GM18526 (cell line): ENCODE data around the gene CAPN11.

Experiments
- POLR2A ChIP-seq: IDR thresholded peaks from 3 replicates; pipeline ENCODE4 v1.6.1; 2011; ENCODE audit not compliant: insufficient read length; ENCODE audit errors: extremely low read depth

The CAPN11 gene

DNA sequence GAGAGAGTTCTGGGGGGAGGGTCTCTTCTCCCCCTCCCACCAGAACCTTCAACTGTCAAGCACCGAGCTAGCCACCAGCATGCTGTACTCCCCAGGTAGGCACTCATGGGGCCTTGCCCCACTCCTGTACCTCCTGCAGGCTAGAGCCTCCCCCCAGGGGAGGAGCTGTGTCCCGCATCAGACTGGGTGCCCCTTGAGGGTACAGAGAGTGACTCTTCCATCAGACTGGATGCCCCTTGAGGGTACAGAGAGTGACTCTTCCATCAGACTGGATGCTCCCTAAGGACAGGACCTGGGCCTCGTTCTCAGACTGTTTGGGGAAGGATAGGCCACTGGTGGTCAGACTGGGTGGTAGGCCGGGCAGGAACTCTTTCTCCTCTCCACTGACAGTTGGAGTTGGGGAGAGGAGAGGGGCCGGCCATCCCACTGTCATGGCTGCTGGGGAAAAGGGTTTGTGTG is at the start of gene CAPN11:
Gene CAPN11, plus strand, starts transcription at position 51 of the 459 bp plus-strand sequence. Its CDS starts 29 bp downstream, at position 80.
- no peak for TF ChIP-seq POLR2A

- TF ChIP-seq POLR2A, result no peak
Measured at GRCh38 chr6:44109212-44109611, 49.4 kb upstream of the CAPN11 start.

DNA sequence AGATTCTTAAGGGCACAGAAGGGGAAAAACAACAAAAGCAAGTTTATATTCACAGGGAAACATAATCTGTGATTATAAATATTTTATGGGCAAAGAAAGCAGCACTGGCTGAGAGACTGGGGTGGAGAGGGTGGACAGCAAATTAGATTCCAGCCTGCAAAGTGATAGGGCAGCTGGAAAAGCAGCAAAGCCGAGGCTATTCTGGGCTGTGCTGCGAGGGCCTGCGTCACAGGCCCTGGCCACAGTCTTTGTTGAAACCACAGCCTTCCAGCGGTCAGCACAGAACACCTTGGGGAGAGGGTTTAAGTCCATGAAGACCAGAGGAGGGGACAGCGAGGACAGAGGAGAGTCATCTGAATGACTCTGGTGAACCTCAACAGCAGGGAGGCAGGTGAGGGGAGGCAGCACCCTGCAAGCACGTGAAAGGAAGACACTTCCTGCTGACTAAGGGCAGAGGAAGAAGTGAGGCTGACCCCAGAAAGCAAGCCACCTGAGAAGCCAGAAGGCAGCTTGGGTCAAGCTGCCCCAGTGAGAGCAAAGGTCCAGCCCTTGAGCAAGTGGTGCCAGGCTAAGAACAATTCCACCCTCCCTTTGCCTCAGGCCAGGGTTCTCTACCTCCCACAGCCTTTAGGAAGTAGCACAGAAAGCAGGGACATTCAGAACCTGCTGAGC is 48.5 kb upstream of the CAPN11 start:
- TF ChIP-seq POLR2A, result no peak

GRCh38 chr6:44110966-44111365 is 47.7 kb upstream of the CAPN11 start:
- no peak for TF ChIP-seq POLR2A

DNA sequence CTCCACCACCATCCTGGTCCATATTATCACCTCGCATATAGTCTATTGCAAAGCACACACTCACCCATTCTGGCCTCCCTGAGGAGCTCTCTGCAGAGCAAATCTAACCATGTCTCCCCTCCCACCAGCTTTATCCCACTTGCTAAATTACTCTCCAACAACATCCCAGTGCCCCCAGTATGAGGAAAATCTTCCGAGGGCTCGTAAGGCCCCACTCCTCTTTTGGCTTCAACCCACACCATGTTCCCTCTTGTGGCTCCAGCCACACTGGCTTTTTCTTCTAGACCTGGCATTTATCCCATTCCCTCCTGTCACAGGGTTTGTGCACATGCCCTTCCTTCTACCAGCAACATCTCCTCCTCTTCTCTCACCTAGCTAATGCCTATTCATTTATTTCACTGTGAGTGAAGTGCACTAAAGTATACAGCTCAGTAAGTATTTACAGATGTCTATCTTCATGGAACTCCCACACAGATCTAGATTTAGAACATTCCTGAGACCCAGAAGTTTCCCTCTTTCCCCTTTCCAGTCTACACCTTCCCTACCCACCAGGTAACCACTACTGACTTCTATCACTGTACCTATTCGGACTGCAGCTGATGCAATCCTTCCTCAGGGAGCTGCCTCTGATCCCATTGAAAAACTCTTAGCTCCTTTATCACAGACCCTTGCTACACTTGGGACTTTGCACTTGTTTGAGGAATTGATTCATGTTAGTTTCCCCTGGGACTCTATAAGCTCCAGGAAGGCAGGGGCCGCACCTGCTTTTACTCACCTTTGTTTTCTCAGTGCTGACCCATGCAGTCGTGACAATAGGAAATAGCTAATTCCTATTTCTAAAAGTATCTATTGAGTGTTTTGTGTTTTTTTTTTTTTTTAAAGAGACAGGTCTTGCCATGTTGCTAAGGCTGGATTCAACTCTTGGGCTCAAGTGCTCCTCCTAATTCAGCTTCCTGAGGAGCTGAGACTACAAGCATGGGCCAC is 46.9 kb upstream of the CAPN11 start:
- TF ChIP-seq POLR2A, result no peak

GRCh38 chr6:44113414-44113813 is 45.2 kb upstream of the CAPN11 start:
- TF ChIP-seq POLR2A, result no peak

DNA sequence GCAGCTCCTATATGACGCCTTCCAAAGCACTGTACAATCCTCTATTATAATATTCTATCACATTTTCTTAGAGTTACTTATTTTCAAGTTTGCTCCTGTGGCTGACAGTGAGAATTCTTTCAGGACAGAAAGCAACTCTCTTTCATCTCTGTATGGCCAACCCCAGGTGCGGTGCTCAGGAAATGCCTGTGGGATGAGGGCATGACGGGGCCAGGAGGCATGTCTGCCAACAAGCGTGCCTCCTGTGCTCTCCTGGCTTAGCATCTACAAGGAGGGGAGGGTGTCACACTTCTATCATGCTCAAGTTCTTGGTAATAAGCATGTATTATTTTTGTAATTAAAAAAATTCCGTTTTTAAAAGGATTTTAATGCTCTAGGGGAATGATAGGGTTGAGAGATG is 42.8 kb upstream of the CAPN11 start:
- TF ChIP-seq POLR2A, result no peak

DNA sequence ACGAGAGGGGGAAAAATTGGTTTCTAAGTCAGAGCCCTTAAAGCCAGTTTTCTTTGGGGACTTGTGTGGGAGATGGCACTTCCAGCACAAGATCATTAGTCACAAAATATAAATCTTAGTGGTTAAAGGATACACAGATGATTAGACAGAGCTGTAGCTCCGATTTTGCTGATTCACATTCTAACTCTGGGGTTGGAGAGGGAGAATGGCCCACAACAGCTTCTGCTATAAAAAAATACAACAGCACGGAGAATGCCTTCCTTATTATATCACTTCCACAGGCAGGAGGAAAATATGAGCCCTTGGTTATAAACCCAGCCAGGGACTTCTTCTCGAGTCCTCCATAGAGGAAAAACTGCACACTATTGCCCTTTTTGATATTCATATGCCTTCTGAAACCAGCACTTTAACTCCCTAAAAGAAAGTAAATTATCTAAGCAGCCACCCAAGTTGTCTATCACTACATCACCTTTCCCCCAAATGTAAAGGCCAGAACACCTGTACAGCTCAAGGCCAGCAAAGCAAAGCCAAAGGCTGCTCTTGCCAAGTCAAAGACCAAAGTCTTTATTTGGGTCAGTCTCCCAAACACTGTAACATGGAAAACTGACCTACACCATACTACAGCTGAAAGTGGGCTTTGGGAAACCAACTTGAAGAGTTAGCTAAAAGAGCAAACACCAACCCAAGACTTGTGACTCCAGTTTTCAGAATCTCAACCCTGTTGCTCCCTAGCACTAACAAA is 41.8 kb upstream of the CAPN11 start:
- no peak for TF ChIP-seq POLR2A

DNA sequence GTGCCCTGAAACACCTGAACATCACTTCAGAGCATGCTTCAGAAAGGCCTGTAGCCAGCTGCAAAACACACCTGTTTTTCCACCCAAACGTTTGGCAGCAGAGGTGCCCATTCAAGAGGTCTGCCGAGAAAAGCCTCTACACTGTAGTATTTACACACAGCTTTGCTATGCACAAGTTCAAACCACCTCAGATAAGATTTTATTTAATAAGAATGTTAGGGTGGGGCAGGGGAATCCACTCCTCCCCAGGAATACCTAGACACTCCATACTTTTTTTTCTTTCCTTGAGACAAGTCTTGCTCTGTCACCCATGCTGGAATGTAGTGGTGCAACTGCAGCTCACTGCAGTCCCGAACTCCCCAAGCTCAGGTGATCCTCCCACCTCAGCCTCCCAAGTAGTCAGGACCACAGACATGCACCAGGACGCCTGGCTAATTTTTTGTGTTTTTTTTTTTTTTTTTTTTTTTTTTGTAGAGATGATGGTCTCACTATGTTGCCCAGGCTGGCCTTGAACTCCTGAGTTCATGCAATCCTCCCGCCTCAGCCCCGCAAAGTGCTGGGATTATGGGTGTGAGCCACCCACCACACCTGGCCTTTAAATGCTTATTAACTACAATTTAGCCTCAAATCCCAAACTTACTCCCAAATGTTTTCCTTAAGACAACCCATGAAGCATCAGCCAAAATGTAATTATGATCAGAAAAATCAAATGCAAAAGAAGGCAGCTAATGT is 41.1 kb upstream of the CAPN11 start:
- TF ChIP-seq POLR2A, result no peak

GRCh38 chr6:44119704-44120262 is 38.8 kb upstream of the CAPN11 start:
- TF ChIP-seq POLR2A, result no peak

DNA sequence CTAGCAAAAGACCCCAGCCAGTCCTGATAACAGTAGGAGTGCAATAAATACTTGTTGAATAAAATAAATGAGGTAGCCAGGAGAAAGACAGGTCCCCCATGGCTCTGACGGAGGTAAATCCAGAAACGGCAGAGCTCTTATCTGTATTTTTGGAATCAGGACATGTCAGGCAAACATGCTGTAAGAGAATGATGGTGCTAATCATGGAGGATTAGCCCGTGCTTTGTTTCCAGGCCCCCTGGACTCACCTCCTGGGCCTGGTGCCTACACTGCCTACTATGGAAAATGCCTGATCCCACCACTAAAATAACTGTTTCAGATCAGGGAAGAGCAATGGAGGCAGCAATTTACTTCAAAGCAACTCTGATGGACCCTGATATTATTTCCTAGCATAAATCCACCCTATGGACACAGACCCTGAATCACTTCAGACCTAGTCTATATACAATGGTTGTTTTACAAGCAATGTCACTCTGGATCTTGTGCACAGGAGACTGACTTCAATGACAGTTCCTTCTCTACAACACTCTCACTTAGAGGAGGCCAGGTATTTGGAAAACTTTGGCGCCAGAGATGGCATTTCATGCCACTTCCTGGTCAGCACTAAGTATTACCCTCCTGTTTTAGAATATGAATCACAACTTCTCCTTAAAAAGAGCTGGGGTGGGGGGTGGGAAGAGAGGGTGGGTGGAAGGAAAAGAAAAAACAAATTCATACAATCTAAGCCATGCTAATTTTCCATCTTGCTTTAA is 37.8 kb upstream of the CAPN11 start:
- TF ChIP-seq POLR2A, result no peak

GRCh38 chr6:44122801-44123200 is 35.8 kb upstream of the CAPN11 start:
- TF ChIP-seq POLR2A, result no peak

- no peak for TF ChIP-seq POLR2A
Measured at GRCh38 chr6:44123544-44123943, 35.1 kb upstream of the CAPN11 start.

DNA sequence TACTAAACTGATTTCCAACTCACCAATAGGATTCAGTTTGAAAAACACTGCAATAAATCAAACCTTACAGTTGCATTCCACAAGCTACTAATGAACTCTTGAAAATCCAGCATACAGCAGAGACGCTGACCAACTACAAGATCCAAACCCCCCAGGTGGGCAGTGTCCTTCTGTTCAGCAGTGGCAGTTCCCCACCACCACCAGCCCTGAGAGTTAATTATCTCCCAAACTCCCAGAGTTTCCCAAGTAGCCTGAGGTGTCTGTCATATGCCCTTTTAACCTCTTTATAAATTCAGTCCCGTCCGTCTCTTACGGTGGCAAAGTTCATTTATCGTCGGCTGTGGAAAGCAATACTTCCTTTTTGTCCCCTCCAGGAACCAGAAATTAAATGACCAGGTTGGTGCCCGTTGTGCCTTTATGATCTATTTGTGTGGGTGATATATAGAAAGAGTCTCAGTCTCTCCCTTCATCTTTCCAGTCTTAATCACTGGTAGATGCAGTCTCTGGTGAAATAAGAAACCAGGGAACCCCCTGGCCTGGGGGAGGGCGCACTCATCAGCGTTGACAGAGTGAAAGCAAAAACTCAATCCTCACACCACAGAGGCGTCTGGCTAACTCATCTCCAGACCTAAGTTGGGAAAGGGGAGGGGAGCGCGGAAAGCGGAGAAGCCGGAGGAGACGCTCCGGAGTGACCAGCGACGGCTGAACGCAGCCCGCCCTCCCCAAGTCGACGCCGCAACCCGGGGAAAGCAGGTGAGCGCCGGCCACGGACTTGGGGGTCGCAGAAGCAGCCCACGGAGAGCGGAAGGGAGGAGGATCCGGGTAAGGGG is 32.1 kb upstream of the CAPN11 start:
- no peak for TF ChIP-seq POLR2A
